Cerebellar cortex (tissue), 1 donor: ENCODE data around the gene SHC3.

Source experiments
- DNase-seq: peaks from one replicate; pipeline ENCODE4 v3.0.0-alpha.2; 2015; ENCODE audit warnings: low spot score

The SHC3 gene

GRCh38 chr9:89185980-89186379 lies 7.4 kb upstream of the SHC3 start:
- no peak for DNase-seq

- no peak for DNase-seq
Measured at GRCh38 chr9:89183146-89183545, 4.5 kb upstream of the SHC3 start.

GRCh38 chr9:89182369-89182768 lies 3.8 kb upstream of the SHC3 start:
- no peak for DNase-seq

- peak; percentile 88 for DNase-seq
Measured at GRCh38 chr9:89179895-89180734, 1.5 kb upstream of the SHC3 start.

GRCh38 chr9:89179540-89179894 lies 899 bp upstream of the SHC3 start:
- DNase-seq, result no peak

- DNase-seq, result no peak
Measured at GRCh38 chr9:89178830-89179539, 367 bp upstream of the SHC3 start.

- DNase-seq, result no peak
Measured at GRCh38 chr9:89177012-89177943, 1.3 kb downstream of the SHC3 start.

GRCh38 chr9:89175828-89176261 lies 2.8 kb downstream of the SHC3 start:
- DNase-seq, result no peak

GRCh38 chr9:89174291-89174690 lies 4.3 kb downstream of the SHC3 start:
- no peak for DNase-seq

GRCh38 chr9:89173072-89173471 lies 5.5 kb downstream of the SHC3 start:
- DNase-seq, result no peak

- no peak for DNase-seq
Measured at GRCh38 chr9:89172398-89172797, 6.2 kb downstream of the SHC3 start.

- DNase-seq, result peak; percentile 25
Measured at GRCh38 chr9:89171693-89172092, 6.9 kb downstream of the SHC3 start.

- DNase-seq, result no peak
Measured at GRCh38 chr9:89171231-89171630, 7.4 kb downstream of the SHC3 start.

- DNase-seq, result no peak
Measured at GRCh38 chr9:89168901-89169813, 9.5 kb downstream of the SHC3 start.

- DNase-seq, result no peak
Measured at GRCh38 chr9:89167788-89168187, 10.8 kb downstream of the SHC3 start.

- no peak for DNase-seq
Measured at GRCh38 chr9:89166852-89167251, 11.8 kb downstream of the SHC3 start.

GRCh38 chr9:89165880-89166279 lies 12.7 kb downstream of the SHC3 start:
- DNase-seq, result no peak

- no peak for DNase-seq
Measured at GRCh38 chr9:89165341-89165740, 13.3 kb downstream of the SHC3 start.

- DNase-seq, result no peak
Measured at GRCh38 chr9:89161221-89161620, 17.4 kb downstream of the SHC3 start.

GRCh38 chr9:89160806-89161205 lies 17.8 kb downstream of the SHC3 start:
- DNase-seq, result no peak

GRCh38 chr9:89154651-89155336 lies 23.8 kb downstream of the SHC3 start:
- DNase-seq, result no peak
